B cell (primary cell): Measurements from ENCODE around the gene AP4S1. TPM values are rescaled to one million over a fixed set of nuclear protein-coding genes. Genes with fewer than 3 reads are reported as not detected.

ENCODE experiments used
- ATAC-seq: fragments of 200-7000 bp; cut with Tn5 transposase; one replicate; pipeline ENCODE4 v1.10.0; 2021; ENCODE audit warnings: low read depth, mild to moderate bottlenecking, moderate number of reproducible peaks, moderate library complexity
- CTCF ChIA-PET: fragments of 350-600 bp; sonication (Branson Sonifier 250); formaldehyde crosslinking; loops from one replicate; lab custom pipeline; 2021; ENCODE audit warnings: antibody characterized with exemption, inconsistent platforms; lab: Charles Lee
- POLR2A ChIA-PET: fragments of 350-600 bp; sonication (Branson Sonifier 250); formaldehyde crosslinking; loops from one replicate; lab custom pipeline; 2021; ENCODE audit warnings: antibody characterized with exemption; lab: Charles Lee
- DNase-seq: peaks from one replicate; pipeline ENCODE4 v3.0.0; 2013
- H2AFZ ChIP-seq: 2 replicates; pipeline ENCODE4 v1.6.1; 2012; ENCODE audit warnings: mild to moderate bottlenecking, low read depth, low read length; ENCODE audit not compliant: insufficient read depth, poor library complexity, severe bottlenecking
- H3K27ac ChIP-seq, 2 donors: 1 replicate in 1 of 2; 2 replicates in 1 of 2; pipeline ENCODE4 v1.5.1; 2012 to 2013; ENCODE audit warnings: low read length in 2 of 2, mild to moderate bottlenecking in 2 of 2, moderate library complexity in 1 of 2
- H3K27me3 ChIP-seq, 4 experiments: fragments of 200-600 bp in 1 of 4; sonication (generic) in 1 of 4; replicated peaks in 1 of 4; 1 replicate in 2 of 4; 2 replicates in 2 of 4; pipeline versions ENCODE4 v1.6.1 to v1.7.0; 2013 to 2016; ENCODE audit warnings: low read length in 3 of 4, mild to moderate bottlenecking in 2 of 4, mixed read lengths in 1 of 4, moderate library complexity in 1 of 4; ENCODE audit not compliant: insufficient read depth in 4 of 4, control insufficient read depth in 3 of 4; ENCODE audit errors: control extremely low read depth in 1 of 4
- H3K36me3 ChIP-seq, 2 experiments: replicated peaks in 1 of 2; 1 replicate in 1 of 2; 2 replicates in 1 of 2; pipeline versions ENCODE4 v1.6.1 to v1.7.1; 2013; ENCODE audit warnings: low read length in 1 of 2; ENCODE audit not compliant: insufficient read depth in 2 of 2, control insufficient read depth in 1 of 2; ENCODE audit errors: control extremely low read depth in 1 of 2, extremely low read depth in 1 of 2
- H3K4me1 ChIP-seq, 2 donors: fragments of 200-600 bp in 1 of 2; sonication (generic) in 1 of 2; 1 replicate in 1 of 2; 2 replicates in 1 of 2; pipeline versions ENCODE4 v1.5.1 to v1.6.1; 2013 to 2017; ENCODE audit warnings: low read length in 2 of 2; ENCODE audit not compliant: control insufficient read depth in 2 of 2, insufficient read depth in 2 of 2
- H3K4me2 ChIP-seq: replicated peaks from 2 replicates; pipeline ENCODE3; 2012; ENCODE audit warnings: mild to moderate bottlenecking, low read depth, low read length; ENCODE audit not compliant: poor library complexity, severe bottlenecking
- H3K4me3 ChIP-seq, 5 experiments: fragments of 200-600 bp in 1 of 5; sonication (generic) in 1 of 5; 1 replicate in 3 of 5; 2 replicates in 2 of 5; pipeline versions ENCODE4 v1.5.1 to v1.7.0; 2011 to 2016; ENCODE audit warnings: low read length in 4 of 5, mild to moderate bottlenecking in 4 of 5, low read depth in 2 of 5, control low read depth in 1 of 5, moderate library complexity in 1 of 5; ENCODE audit not compliant: insufficient read depth in 1 of 5; ENCODE audit errors: control extremely low read depth in 1 of 5, extremely low read depth in 1 of 5
- H3K79me2 ChIP-seq: fragments of 200-600 bp; sonication (generic); one replicate; pipeline ENCODE4 v1.6.0; 2016; ENCODE audit warnings: low read length; ENCODE audit not compliant: control insufficient read depth, insufficient read depth
- H3K9ac ChIP-seq: fragments of 200-600 bp; sonication (generic); 2 replicates; pipeline ENCODE4 v1.6.1; 2017; ENCODE audit warnings: mild to moderate bottlenecking, low read length, moderate library complexity
- H3K9me3 ChIP-seq, 3 donors: one replicate each; pipeline versions ENCODE4 v1.6.1 to v1.7.1; 2013; ENCODE audit warnings: low read length in 2 of 3; ENCODE audit not compliant: control insufficient read depth in 2 of 3, insufficient read depth in 1 of 3; ENCODE audit errors: control extremely low read depth in 1 of 3
- H4K20me1 ChIP-seq: 2 replicates; pipeline ENCODE4 v1.6.0; 2012; ENCODE audit warnings: mild to moderate bottlenecking, low read length; ENCODE audit not compliant: insufficient read depth, control insufficient read depth, poor library complexity, severe bottlenecking
- H3K27ac Mint-ChIP-seq: one replicate; pipeline ENCODE4 v1.8.0; 2021; ENCODE audit warnings: mixed read lengths
- H3K27me3 Mint-ChIP-seq: one replicate; pipeline ENCODE4 v1.8.0; 2021; ENCODE audit warnings: mixed read lengths
- H3K4me1 Mint-ChIP-seq: one replicate; pipeline ENCODE4 v1.8.0; 2021; ENCODE audit warnings: mixed read lengths
- H3K4me3 Mint-ChIP-seq: one replicate; pipeline ENCODE4 v1.8.0; 2021; ENCODE audit warnings: mixed read lengths
- H3K9me3 Mint-ChIP-seq: one replicate; pipeline ENCODE4 v1.8.0; 2022; ENCODE audit warnings: mixed read lengths; ENCODE audit not compliant: insufficient read depth
- CTCF ChIP-seq: fragments of 200-600 bp; IDR thresholded peaks from one replicate; pipeline ENCODE4 v1.8.0; 2022; ENCODE audit warnings: antibody characterized with exemption, mild to moderate bottlenecking
- EZH2 ChIP-seq: IDR thresholded peaks from 2 replicates; pipeline ENCODE4 v1.6.1; 2012; ENCODE audit warnings: borderline replicate concordance, low read depth, mild to moderate bottlenecking, moderate library complexity, low read length; ENCODE audit not compliant: insufficient read depth, poor library complexity, severe bottlenecking
- WGBS: methylation state at CpG from one replicate; pipeline ENCODE4 v1.1.5; 2013; ENCODE audit warnings: missing lambda C conversion rate; ENCODE audit not compliant: insufficient coverage; 5-methylcytosine and 5-hydroxymethylcytosine counted together
- intact Hi-C: fragments of 100-400 bp; cut with micrococcal nuclease; formaldehyde crosslinking; loops from one replicate; pipeline ENCODE4 v1.10.0; 2022
- polyA plus RNA-seq: library from polyadenylated mRNA; depleted of rRNA; stranded (reverse); fragments of >200 nt; gene quantifications from 2 replicates; pipeline ENCODE4 v1.2.3, GENCODE V29; 2012
- total RNA-seq, 2 donors: library from RNA; stranded (reverse); fragments of 120-200 nt in 1 of 2; gene quantifications; 1 replicate in 1 of 2; 2 replicates in 1 of 2; pipeline versions ENCODE4 v1.2.3 to v1.2.4, GENCODE V29; 2013 to 2022

The AP4S1 gene
- total and polyA plus RNA-seq, 2 donors (not counting 1 experiment from before 2014, with no cell fraction given): 3.4 to 15.9 TPM

GRCh38 chr14:31029016-31029970 is 3.8 kb downstream of the AP4S1 start:
- H3K27ac ChIP-seq: no peak overlapping the region
- POLR2A ChIA-PET: no interaction called here
- peaks cover 59% of the 10 kb centered on the region for H3K79me2 ChIP-seq
- no peak overlapping the region for H3K4me2 ChIP-seq
- no peaks in the 10 kb centered on the region for H3K27me3 ChIP-seq
- H3K4me1 ChIP-seq: peaks cover 11 to 16% of the 10 kb centered on the region in 2 donors
- TF ChIP-seq EZH2: no peak
- no peak for TF ChIP-seq CTCF
- H4K20me1 ChIP-seq: no peaks in the 10 kb centered on the region
- H3K9ac ChIP-seq: no peak overlapping the region
- ATAC-seq: no peak
- 94% methylated on average over 3 of the region's 3 CpGs for WGBS
- no peak for DNase-seq
- no peaks in the 10 kb centered on the region for H3K9me3 ChIP-seq
- Mint-ChIP-seq H3K27me3 (no peaks in the 10 kb centered on the region), H3K4me3 (no peak overlapping the region), H3K9me3 (no peaks in the 10 kb centered on the region), H3K4me1 (peaks cover 28% of the 10 kb centered on the region), H3K27ac (no peak overlapping the region)
- no peak overlapping the region for H2AFZ ChIP-seq
- H3K4me3 ChIP-seq: no peak overlapping the region
- intact Hi-C loops: loop anchor here (5.0 to 10.0 kb wide), 2 partner anchors 386 to 1173 kb away; partner anchors contain the start of genes RNU6-7 and RNU6-8
- H3K36me3 ChIP-seq: no peaks in the 10 kb centered on the region
- CTCF ChIA-PET: interaction anchor here (0.6 to 0.7 kb wide), 2 partner anchors 61 to 375 kb away, joined by 3 read pairs; no protein-coding TSS in a partner anchor

DNA sequence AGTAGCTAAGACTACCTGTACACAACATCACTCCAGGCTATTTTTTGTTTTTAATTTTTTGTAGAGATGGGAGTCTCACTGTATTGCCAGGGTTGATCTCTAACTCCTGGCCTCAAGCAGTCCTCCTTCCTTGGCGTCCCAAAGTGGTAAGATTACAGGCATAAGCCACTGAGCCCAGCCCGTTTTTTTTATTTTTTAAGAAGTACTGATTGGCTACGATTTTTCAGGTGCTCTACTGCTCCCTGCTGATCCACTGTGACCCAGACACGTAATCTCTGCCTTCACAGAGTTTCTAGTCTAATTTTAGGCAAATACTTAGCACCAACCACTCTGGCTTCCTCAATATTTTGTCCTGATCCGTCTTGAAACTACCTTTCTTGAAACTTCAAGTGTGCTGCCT is 5.0 kb downstream of the AP4S1 start:
- H3K9ac ChIP-seq: no peak overlapping the region
- ATAC-seq (no peak), DNase-seq (no peak)
- H3K4me3 ChIP-seq: no peak overlapping the region
- H3K9me3 Mint-ChIP-seq: no peaks in the 10 kb centered on the region
- H3K36me3 ChIP-seq: no peaks in the 10 kb centered on the region
- no peaks in the 10 kb centered on the region for H3K27me3 ChIP-seq
- H3K4me3 Mint-ChIP-seq: no peak overlapping the region
- H3K27me3 Mint-ChIP-seq: no peaks in the 10 kb centered on the region
- H4K20me1 ChIP-seq: no peaks in the 10 kb centered on the region
- no peak overlapping the region for H3K27ac Mint-ChIP-seq
- WGBS: 90% methylated on average over 4 of the region's 5 CpGs
- peaks cover 20% of the 10 kb centered on the region for H3K4me1 Mint-ChIP-seq
- intact Hi-C loops: no loop called here
- POLR2A ChIA-PET: no interaction called here
- TF ChIP-seq EZH2 (no peak), CTCF (no peak)
- no peaks in the 10 kb centered on the region for H3K9me3 ChIP-seq
- H3K4me2 ChIP-seq: no peak overlapping the region
- H3K4me1 ChIP-seq: peaks cover 2 to 9% of the 10 kb centered on the region in 2 donors
- H2AFZ ChIP-seq: no peak overlapping the region
- H3K79me2 ChIP-seq: peaks cover 48% of the 10 kb centered on the region
- no peak overlapping the region for H3K27ac ChIP-seq
- CTCF ChIA-PET: no interaction called here
